Endothelial cell of umbilical vein (primary cell): Measurements from ENCODE around the gene CFAP43.

ENCODE experiments used
- CTCF ChIP-seq, 2 donors: IDR thresholded peaks; 1 replicate in 1 of 2; 2 replicates in 1 of 2; pipeline ENCODE4 v1.5.1; 2011; ENCODE audit warnings: low read length in 2 of 2, mild to moderate bottlenecking in 2 of 2, moderate library complexity in 2 of 2, control low read depth in 1 of 2, inconsistent platforms in 1 of 2, low read depth in 1 of 2; ENCODE audit not compliant: insufficient read depth in 1 of 2; ENCODE audit errors: extremely low read depth in 1 of 2
- EZH2 ChIP-seq: IDR thresholded peaks from 2 replicates; pipeline ENCODE4 v1.6.1; 2012; ENCODE audit warnings: borderline replicate concordance, low read depth, mild to moderate bottlenecking, moderate library complexity, low read length, inconsistent platforms; ENCODE audit not compliant: severe bottlenecking
- FOS ChIP-seq: IDR thresholded peaks from 2 replicates; pipeline ENCODE4 v1.6.1; 2011; ENCODE audit warnings: mild to moderate bottlenecking, low read length, moderate library complexity, borderline replicate concordance; ENCODE audit not compliant: insufficient read depth
- POLR2A ChIP-seq: IDR thresholded peaks from 2 replicates; pipeline ENCODE4 v1.6.1; 2012; ENCODE audit warnings: low read depth, mild to moderate bottlenecking, control low read depth, low read length
- POLR2AphosphoS5 ChIP-seq: IDR thresholded peaks from 2 replicates; pipeline ENCODE4 v1.6.1; 2012; ENCODE audit warnings: low read depth, mild to moderate bottlenecking, control low read depth, low read length, moderate library complexity; ENCODE audit not compliant: insufficient read depth

GRCh38 chr10:104142081-104142480, 90.1 kb downstream of the CFAP43 start:
- no peak for TF ChIP-seq CTCF (IDR thresholded peaks at IDR 0.05; ENCODE audit: extremely low read depth in 1 of 2, insufficient read depth in 1 of 2, low read depth in 1 of 2, low read length in 2 of 2)
- no peak for TF ChIP-seq POLR2AphosphoS5
- TF ChIP-seq POLR2A: no peak
- TF ChIP-seq EZH2: no peak
- no peak for TF ChIP-seq FOS
